ENCODE measurements around the gene GNA15.

The GNA15 gene

DNA sequence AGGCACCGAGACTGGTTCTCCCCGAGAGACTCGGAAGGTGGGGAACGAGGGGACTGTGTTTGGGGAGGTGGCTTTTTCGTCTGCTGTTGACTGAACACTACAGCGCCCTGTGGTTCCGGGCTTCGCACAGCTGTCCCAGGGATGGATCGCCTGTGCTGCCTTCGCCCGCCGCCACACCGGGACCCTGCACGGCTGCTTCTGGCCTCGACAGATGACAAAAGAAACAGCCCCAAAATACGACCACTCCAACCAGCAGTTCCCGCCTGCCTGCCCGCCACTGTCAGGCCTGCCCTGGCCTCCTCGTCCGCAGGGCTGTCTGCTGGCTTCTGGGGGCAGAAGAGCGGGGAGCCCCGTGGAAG is 13.3 kb upstream of the GNA15 start:
- TF ChIP-seq, protein P1, sequence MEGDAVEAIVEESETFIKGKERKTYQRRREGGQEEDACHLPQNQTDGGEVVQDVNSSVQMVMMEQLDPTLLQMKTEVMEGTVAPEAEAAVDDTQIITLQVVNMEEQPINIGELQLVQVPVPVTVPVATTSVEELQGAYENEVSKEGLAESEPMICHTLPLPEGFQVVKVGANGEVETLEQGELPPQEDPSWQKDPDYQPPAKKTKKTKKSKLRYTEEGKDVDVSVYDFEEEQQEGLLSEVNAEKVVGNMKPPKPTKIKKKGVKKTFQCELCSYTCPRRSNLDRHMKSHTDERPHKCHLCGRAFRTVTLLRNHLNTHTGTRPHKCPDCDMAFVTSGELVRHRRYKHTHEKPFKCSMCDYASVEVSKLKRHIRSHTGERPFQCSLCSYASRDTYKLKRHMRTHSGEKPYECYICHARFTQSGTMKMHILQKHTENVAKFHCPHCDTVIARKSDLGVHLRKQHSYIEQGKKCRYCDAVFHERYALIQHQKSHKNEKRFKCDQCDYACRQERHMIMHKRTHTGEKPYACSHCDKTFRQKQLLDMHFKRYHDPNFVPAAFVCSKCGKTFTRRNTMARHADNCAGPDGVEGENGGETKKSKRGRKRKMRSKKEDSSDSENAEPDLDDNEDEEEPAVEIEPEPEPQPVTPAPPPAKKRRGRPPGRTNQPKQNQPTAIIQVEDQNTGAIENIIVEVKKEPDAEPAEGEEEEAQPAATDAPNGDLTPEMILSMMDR (IDR thresholded peaks at IDR 0.05; ENCODE audit: insufficient read depth, low read depth, low read length, missing control alignments) = no peak
- DNase-seq (ENCODE audit: low read depth) = no peak
- no peak overlapping the region for H3K4me3 ChIP-seq (ENCODE audit: low read length)

DNA sequence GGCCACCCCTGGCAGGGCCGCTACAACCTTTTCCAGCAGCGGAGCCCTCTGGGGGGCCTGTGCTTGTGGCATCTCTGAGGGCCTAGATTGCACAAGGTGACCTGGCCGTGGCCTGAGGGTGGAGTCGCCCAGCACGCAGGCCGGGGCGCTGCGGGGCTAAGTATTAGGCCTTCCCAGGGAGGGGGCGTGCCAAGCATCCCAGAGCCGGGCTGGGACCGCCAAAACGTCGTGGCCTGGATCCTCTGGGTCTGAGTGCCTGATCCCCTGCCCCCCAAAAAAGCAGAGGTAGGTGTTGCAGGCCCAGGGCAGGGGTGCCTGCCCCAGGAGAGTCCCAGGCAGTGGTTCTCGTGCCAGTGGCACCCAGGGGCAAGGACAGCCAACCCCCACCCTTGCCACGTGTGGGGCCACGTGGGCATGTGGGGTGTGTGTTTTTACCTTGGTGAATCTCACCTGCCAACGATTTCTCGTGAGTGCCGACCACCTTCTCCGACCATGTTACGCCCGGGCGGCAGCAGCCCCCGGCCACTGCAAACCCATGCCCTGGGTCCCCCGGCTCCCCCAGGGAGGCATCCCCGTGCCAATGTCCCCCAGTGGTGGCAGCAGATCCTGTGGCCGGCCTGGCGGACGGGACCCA is 12.6 kb upstream of the GNA15 start:
- no peak overlapping the region for H3K4me3 ChIP-seq (ENCODE audit: low read length)
- no peak for DNase-seq (ENCODE audit: low read depth)
- TF ChIP-seq, protein P1 (IDR thresholded peaks at IDR 0.05; ENCODE audit: insufficient read depth, low read depth, low read length, missing control alignments) = no peak

DNA sequence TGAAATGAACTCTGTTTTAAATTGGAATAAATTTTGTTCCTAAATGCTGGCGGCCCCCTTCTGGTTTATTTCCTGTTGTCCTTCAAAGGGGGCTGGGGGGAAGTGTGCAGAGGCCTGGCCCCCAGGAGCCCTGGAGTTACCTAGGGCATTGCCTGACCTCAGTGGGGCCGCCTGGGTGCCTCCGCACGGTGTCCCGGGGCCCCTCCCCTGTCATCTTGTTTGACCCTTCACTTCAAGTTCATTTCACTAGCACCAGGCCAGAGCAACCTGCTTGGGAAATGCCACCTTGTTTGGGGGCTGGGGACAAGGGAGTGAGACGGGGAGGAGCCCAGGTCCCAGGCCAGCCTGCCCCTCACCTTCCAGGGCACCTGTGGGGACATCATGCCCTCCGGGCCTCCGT is 11.9 kb upstream of the GNA15 start:
- H3K4me3 ChIP-seq (ENCODE audit: low read length) = no peak overlapping the region
- TF ChIP-seq, protein P1 (IDR thresholded peaks at IDR 0.05; ENCODE audit: insufficient read depth, low read depth, low read length, missing control alignments) = no peak
- no peak for DNase-seq (ENCODE audit: low read depth)

DNA sequence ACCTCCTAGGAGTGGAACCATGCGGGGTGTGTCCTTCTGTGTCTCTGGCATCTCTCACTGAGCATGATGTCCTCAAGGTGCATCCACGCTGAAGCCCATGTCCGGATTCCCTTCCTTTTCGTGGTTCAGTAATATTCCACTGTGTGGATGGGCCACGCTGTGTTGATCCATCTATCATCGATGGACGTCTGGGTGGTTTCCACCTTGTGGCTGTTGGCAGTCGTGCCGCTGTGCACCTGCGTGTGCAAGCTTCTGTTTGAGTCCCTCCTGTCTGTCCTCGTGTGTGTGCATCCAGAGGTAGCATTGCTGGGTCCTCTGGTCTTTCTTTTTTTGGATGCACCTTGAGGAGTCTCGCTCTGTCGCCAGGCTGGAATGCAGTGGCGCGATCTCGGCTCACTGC is 11.2 kb upstream of the GNA15 start:
- DNase-seq (ENCODE audit: low read depth) = no peak
- TF ChIP-seq, protein P1 (IDR thresholded peaks at IDR 0.05; ENCODE audit: insufficient read depth, low read depth, low read length, missing control alignments) = no peak
- no peak overlapping the region for H3K4me3 ChIP-seq (ENCODE audit: low read length)

DNA sequence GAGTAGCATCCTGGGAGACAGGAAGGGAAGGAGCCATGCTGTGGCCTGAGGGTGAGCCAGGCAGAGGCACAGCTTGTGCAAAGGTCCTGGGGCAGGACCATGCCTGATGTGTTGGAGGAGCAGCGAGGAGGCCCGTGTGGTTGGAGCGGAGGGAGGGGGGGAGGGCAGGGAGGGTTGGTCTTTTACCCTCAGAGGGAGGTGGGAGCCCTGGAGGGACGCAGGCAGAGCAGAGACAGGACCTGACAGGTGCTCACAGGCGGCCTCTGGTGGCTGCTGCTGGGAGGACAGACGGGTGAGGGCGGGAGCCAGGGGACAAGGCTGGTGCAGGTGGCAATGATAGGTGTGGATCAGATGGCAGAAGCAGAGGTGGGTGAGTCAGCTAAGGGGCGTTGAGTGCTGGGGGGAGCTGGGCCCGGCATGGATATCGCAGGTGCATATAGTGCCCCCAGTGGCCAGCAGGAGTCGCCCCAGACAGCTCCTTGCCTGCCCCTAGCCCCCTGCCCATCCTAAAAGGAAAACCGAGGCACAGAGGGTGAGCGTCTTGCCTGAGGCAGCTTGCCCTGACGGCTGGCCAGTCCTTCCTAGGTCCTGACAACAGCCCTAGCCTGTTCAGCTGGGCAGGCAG is 9.8 kb upstream of the GNA15 start:
- DNase-seq (ENCODE audit: low read depth) = peak; percentile 54
- H3K4me3 ChIP-seq (ENCODE audit: low read length) = no peak overlapping the region
- TF ChIP-seq, protein P1 (IDR thresholded peaks at IDR 0.05; ENCODE audit: insufficient read depth, low read depth, low read length, missing control alignments) = peak; percentile 66

DNA sequence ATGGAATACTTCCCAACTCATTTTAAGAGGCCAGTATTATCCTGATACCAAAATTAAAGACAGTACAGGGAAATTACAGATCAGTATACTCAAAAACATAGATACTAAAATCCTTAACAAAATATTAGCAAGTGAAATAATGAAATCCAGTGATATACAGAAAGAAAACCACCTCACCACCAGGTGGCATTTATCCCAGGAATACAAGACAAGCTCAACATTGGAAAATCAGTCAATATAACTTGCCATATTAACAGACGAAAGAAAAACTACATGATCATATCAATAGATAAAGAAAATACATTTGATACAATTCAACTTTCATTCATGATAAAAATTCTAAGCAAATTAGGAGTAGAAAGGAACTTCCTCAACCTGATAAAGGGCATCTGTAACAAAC is 6.7 kb upstream of the GNA15 start:
- no peak overlapping the region for H3K4me3 ChIP-seq (ENCODE audit: low read length)
- peak; percentile 70 for DNase-seq (ENCODE audit: low read depth)
- TF ChIP-seq, protein P1 (IDR thresholded peaks at IDR 0.05; ENCODE audit: insufficient read depth, low read depth, low read length, missing control alignments) = peak; percentile 51

DNA sequence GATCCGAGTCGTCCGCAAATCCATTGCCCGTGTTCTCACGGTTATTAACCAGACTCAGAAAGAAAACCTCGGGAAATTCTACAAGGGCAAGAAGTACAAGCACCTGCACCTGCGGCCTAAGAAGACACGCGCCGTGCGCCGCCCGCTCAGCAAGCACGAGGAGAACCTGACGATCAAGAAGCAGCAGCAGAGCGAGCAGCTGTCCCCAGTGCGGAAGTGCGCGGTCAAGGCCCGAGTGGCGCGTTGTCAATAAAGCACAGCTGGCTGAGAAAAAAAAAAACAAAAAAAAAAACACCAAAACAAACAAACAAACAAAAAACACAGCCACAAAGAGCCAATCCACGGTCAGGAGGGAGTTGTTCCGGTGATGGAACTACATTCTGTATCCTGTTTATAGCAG is 4.7 kb upstream of the GNA15 start:
- TF ChIP-seq, protein P1 (IDR thresholded peaks at IDR 0.05; ENCODE audit: insufficient read depth, low read depth, low read length, missing control alignments) = no peak
- H3K4me3 ChIP-seq (ENCODE audit: low read length) = no peak overlapping the region
- no peak for DNase-seq (ENCODE audit: low read depth)

All from epithelial cell of esophagus (primary cell).